Measurements from ENCODE around the gene EPN3.

Gene EPN3

DNA sequence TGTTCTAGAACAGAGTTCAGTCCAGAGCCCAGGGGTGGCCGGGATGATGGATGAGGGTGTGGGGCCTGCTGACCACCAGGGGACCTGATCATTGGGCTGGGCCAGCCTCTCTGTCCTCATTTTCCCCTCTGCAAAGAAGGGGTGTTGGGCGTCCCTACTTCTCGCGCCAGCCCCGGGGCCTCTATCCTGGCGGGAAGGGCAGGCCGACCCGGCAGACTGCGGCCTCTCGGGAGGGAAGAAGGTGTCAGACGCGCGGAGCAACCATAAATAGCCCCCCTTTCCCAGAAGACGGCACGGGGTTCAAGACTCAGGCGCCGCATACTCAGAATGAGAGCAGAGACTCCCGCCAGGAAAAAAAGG is 26.0 kb downstream of the EPN3 start:
- ChIA-PET CTCF (no interaction called here), POLR2A (no interaction called here)
- Histone ChIP-seq H3K27ac (ENCODE audit: extremely low read depth, low read depth, low read length) (no peak overlapping the region), H3K9me3 (ENCODE audit: control insufficient read depth, insufficient read depth, low read depth, low read length) (no peaks in the 10 kb centered on the region), H3K4me3 (ENCODE audit: low read depth, low read length) (no peak overlapping the region), H3K4me1 (ENCODE audit: control insufficient read depth, insufficient read depth, low read length) (peaks cover 5% of the 10 kb centered on the region; the same call in 1 of the 2 replicates), H3K36me3 (ENCODE audit: control insufficient read depth in 2 of 2, insufficient read depth in 1 of 2, low read length in 2 of 2) (peaks cover 0 to 12% of the 10 kb centered on the region in 2 experiments; a peak in 1 of 3 replicates)
- no peak for TF ChIP-seq ZNF302 (tag by site-specific recombination; IDR thresholded peaks at IDR 0.05; ENCODE audit: low read depth)
- TF ChIP-seq KLF16 (tag by site-specific recombination; IDR thresholded peaks at IDR 0.05) = no peak
- TF ChIP-seq ZNF404 (tag by site-specific recombination; IDR thresholded peaks at IDR 0.05) = no peak
- TF ChIP-seq ZNF621 (tag by site-specific recombination; IDR thresholded peaks at IDR 0.05) = no peak
- TF ChIP-seq, protein P1, sequence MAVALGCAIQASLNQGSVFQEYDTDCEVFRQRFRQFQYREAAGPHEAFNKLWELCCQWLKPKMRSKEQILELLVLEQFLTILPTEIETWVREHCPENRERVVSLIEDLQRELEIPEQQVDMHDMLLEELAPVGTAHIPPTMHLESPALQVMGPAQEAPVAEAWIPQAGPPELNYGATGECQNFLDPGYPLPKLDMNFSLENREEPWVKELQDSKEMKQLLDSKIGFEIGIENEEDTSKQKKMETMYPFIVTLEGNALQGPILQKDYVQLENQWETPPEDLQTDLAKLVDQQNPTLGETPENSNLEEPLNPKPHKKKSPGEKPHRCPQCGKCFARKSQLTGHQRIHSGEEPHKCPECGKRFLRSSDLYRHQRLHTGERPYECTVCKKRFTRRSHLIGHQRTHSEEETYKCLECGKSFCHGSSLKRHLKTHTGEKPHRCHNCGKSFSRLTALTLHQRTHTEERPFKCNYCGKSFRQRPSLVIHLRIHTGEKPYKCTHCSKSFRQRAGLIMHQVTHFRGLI (tag by site-specific recombination; IDR thresholded peaks at IDR 0.05) = no peak
- TF ChIP-seq, protein P2, sequence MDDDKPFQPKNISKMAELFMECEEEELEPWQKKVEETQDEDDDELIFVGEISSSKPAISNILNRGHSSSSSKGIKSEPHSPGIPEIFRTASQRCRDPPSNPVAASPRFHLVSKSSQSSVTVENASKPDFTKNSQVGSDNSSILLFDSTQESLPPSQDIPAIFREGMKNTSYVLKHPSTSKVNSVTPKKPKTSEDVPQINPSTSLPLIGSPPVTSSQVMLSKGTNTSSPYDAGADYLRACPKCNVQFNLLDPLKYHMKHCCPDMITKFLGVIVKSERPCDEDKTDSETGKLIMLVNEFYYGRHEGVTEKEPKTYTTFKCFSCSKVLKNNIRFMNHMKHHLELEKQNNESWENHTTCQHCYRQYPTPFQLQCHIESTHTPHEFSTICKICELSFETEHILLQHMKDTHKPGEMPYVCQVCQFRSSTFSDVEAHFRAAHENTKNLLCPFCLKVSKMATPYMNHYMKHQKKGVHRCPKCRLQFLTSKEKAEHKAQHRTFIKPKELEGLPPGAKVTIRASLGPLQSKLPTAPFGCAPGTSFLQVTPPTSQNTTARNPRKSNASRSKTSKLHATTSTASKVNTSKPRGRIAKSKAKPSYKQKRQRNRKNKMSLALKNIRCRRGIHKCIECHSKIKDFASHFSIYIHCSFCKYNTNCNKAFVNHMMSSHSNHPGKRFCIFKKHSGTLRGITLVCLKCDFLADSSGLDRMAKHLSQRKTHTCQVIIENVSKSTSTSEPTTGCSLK (tag by site-specific recombination; IDR thresholded peaks at IDR 0.05) = no peak
- TF ChIP-seq ZNF366 (tag by site-specific recombination; conservative IDR thresholded peaks at IDR 0.05) = no peak
- TF ChIP-seq ZNF660 (tag by site-specific recombination; IDR thresholded peaks at IDR 0.05) = no peak
- no peak for TF ChIP-seq ZNF768 (tag by site-specific recombination; IDR thresholded peaks at IDR 0.05)
- TF ChIP-seq, protein P3, sequence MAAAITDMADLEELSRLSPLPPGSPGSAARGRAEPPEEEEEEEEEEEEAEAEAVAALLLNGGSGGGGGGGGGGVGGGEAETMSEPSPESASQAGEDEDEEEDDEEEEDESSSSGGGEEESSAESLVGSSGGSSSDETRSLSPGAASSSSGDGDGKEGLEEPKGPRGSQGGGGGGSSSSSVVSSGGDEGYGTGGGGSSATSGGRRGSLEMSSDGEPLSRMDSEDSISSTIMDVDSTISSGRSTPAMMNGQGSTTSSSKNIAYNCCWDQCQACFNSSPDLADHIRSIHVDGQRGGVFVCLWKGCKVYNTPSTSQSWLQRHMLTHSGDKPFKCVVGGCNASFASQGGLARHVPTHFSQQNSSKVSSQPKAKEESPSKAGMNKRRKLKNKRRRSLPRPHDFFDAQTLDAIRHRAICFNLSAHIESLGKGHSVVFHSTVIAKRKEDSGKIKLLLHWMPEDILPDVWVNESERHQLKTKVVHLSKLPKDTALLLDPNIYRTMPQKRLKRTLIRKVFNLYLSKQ (tag by site-specific recombination; IDR thresholded peaks at IDR 0.05; ENCODE audit: borderline replicate concordance) = no peak
- TF ChIP-seq ZNF24 (tag by site-specific recombination; IDR thresholded peaks at IDR 0.05) = no peak
- TF ChIP-seq ZFP3 (tag by site-specific recombination; IDR thresholded peaks at IDR 0.05; ENCODE audit: low read depth) = no peak
- TF ChIP-seq ZNF140 (tag by site-specific recombination; IDR thresholded peaks at IDR 0.05) = no peak
- TF ChIP-seq ZNF530 (tag by site-specific recombination; IDR thresholded peaks at IDR 0.05; ENCODE audit: low read depth) = no peak
- no peak for TF ChIP-seq ZXDB (tag by site-specific recombination; IDR thresholded peaks at IDR 0.05)
- no peak for TF ChIP-seq ZNF146 (tag by site-specific recombination; IDR thresholded peaks at IDR 0.05)
- TF ChIP-seq ZNF211 (tag by site-specific recombination; IDR thresholded peaks at IDR 0.05; ENCODE audit: low read depth) = no peak
- TF ChIP-seq ZNF311 (tag by site-specific recombination; IDR thresholded peaks at IDR 0.05; ENCODE audit: borderline replicate concordance) = no peak
- TF ChIP-seq MZF1 (tag by site-specific recombination; IDR thresholded peaks at IDR 0.05; ENCODE audit: borderline replicate concordance) = no peak
- TF ChIP-seq, protein P4, sequence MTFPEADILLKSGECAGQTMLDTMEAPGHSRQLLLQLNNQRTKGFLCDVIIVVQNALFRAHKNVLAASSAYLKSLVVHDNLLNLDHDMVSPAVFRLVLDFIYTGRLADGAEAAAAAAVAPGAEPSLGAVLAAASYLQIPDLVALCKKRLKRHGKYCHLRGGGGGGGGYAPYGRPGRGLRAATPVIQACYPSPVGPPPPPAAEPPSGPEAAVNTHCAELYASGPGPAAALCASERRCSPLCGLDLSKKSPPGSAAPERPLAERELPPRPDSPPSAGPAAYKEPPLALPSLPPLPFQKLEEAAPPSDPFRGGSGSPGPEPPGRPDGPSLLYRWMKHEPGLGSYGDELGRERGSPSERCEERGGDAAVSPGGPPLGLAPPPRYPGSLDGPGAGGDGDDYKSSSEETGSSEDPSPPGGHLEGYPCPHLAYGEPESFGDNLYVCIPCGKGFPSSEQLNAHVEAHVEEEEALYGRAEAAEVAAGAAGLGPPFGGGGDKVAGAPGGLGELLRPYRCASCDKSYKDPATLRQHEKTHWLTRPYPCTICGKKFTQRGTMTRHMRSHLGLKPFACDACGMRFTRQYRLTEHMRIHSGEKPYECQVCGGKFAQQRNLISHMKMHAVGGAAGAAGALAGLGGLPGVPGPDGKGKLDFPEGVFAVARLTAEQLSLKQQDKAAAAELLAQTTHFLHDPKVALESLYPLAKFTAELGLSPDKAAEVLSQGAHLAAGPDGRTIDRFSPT (tag by site-specific recombination; IDR thresholded peaks at IDR 0.05) = no peak

All from HEK293 (cell line).